Retinal pigment epithelial cell (primary cell): ENCODE measurements around the gene TRIO.

Experiments
- DNase-seq: peaks from one replicate; pipeline ENCODE4 v3.0.0-alpha.2; 2010; ENCODE audit warnings: low read depth
- H3K4me3 ChIP-seq: 2 replicates; pipeline ENCODE4 v1.5.1; 2011; ENCODE audit warnings: mild to moderate bottlenecking, low read length, control low read depth, moderate library complexity
- CTCF ChIP-seq: conservative IDR thresholded peaks from 2 replicates; pipeline ENCODE4 v1.5.1; 2011; ENCODE audit warnings: low read depth, low read length, control low read depth, inconsistent platforms

Gene TRIO

DNA sequence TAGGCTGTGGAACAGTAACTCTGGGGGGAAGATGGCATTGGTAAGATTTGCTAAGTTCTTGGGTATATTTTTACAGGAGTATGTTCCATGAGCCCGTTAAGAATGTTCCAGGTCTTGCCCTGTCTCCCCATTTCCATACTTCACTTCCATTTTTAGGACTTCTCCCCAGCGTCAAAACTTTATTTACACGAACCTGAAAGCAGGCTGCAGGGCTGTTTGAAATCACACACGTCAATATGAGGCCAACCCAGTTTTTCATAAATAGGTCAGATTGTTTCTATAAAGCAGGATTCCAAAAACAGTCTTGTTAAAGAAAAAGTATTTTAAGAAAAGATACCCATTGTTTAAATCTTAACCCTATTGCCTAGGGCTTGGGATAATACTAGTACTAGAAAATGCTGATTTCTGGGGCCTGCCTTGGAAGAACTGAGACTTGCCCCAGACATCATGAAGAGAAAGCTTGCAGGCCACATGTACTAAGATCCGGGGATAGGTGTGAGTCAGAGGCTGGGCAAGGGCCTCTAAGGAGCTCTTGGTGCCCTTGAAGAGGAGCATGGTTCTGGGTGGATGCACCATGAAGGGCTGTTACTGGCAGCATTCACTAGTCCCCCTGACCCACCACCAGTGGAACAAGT, 24.2 kb downstream of the TRIO start:
- DNase-seq = no peak
- no peak overlapping the region for H3K4me3 ChIP-seq
- no peak for TF ChIP-seq CTCF

DNA sequence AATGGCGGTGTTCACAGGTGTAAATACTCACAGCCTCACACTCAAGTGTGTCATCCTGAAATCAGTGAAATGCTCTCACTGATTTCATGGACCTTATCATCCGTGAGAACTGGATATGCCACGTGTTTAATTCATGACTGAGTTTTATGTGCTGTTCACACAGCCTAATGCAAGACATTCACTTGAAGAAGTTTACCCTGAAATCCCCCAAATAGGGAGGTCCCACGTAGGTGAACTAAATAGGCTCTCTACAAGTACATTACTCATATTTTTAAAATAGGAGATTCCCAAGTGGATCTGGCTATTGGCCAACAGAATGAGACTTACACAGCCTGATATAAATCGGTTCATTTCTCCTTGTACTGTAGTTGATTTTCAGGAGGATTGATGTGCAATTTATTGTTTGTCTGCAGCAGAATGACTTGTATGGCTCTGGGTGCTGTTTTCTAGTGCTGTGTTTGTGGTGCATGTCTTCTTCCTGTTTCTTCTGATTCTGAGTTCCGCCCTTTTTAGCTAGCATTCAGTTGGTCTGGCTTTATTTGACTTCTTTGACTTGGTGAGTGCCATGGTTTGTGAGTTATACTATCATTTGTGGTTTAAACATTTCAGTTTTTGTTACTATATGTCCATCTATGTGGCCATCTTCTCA, 25.1 kb downstream of the TRIO start:
- no peak overlapping the region for H3K4me3 ChIP-seq
- no peak for TF ChIP-seq CTCF
- no peak for DNase-seq

DNA sequence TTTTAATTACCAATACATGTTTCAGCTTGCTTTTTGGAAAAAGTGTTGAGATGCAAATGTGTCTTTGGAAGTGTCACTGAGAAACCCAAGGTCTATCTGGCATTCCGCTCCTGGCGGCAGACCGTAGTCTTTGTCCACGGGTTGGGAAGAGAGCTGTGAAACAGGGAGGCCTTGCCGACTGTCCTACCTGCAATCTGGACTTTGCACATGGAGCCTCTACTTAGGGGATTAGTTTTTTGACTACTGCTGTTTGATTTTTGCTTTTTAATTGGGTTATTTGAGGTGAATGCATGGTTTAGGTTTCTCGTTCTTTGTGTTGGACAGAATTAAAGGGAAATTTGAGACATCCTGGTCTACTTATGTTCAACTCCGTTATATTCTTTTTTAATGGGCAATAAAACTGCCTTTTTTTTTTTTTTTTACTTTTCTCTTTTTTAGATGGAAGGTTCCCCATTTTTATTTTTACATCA, 25.7 kb downstream of the TRIO start:
- no peak for TF ChIP-seq CTCF
- H3K4me3 ChIP-seq = no peak overlapping the region
- DNase-seq = no peak

DNA sequence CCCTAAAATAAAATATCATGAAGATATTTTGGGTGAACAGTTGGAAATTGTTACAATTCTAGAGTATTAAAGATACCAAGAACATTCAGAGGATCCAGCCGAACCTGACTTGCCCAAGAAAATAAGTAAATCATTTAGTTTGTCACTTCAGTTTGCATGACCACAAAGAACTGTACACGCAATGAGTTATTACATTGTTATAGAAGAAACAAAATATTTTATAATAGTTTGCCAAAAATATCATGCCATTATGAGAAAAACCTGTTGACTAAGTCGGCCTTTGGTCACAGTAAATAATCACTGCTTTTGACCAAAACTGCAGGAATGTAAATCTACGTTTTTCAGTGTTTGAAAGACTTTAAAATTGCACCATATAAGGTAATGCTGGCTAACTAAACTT, 27.9 kb downstream of the TRIO start:
- no peak overlapping the region for H3K4me3 ChIP-seq
- DNase-seq = no peak
- no peak for TF ChIP-seq CTCF

- TF ChIP-seq CTCF = no peak
- H3K4me3 ChIP-seq = no peak overlapping the region
- peak; percentile 41 for DNase-seq
Measured at GRCh38 chr5:14171621-14172020, 28.5 kb downstream of the TRIO start.

DNA sequence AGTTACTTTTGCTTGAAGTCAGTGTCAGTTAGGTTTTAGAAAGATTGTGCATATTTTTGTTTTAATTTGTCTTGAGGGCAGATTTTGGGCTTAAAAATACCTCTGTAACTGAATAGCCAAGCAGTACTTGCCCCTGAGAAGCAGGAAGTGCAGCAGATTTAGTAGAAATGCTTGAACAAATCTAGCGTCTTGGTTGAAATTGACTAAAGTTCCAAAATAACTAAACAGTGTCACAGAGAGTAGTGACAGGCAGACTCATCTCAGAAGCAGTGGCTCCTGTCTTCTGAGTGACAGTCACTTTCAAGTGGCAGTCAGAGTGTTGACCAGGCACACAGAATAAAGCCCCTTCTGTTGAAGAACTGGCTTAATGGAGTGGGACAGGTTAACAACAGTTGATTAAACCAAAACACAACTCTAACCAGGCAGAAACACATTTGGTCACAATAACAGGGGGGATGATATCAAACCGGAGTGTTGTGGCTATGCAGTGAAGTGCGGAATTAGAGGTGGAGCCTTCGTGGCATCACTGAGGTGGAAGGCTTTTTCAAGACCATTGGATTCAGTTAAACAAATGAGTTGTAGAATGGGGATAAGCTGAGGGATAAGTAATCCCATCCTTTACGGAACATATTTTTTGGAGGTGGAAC, 29.1 kb downstream of the TRIO start:
- no peak for DNase-seq
- no peak for TF ChIP-seq CTCF

More for the DNA sequence above, 29.1 kb downstream of the TRIO start:
- no peak overlapping the region for H3K4me3 ChIP-seq
